Osteocyte (in vitro differentiated cells): ENCODE measurements around the gene NFAT5. TPM values are rescaled to one million over a fixed set of nuclear protein-coding genes. Genes with fewer than 3 reads are reported as not detected.
A peak's percentile ranks its signal among the peaks of the same experiment; 100 is the strongest.

ENCODE experiments used
- DNase-seq: peaks from one replicate; pipeline ENCODE4 v3.0.0; 2021; ENCODE audit warnings: mixed read lengths; ENCODE audit not compliant: unreplicated experiment; ENCODE audit errors: extremely low spot score
- H3K27ac Mint-ChIP-seq: one replicate; pipeline ENCODE4 v1.8.0; 2021; ENCODE audit warnings: mild to moderate bottlenecking, mixed read lengths; ENCODE audit not compliant: unreplicated experiment
- H3K27me3 Mint-ChIP-seq: one replicate; pipeline ENCODE4 v1.8.0; 2021; ENCODE audit warnings: mixed read lengths; ENCODE audit not compliant: unreplicated experiment
- H3K36me3 Mint-ChIP-seq: one replicate; pipeline ENCODE4 v1.8.0; 2021; ENCODE audit warnings: mixed read lengths; ENCODE audit not compliant: unreplicated experiment
- H3K4me1 Mint-ChIP-seq: one replicate; pipeline ENCODE4 v1.8.0; 2021; ENCODE audit warnings: mixed read lengths; ENCODE audit not compliant: unreplicated experiment
- H3K4me3 Mint-ChIP-seq: one replicate; pipeline ENCODE4 v1.8.0; 2021; ENCODE audit warnings: mild to moderate bottlenecking, moderate library complexity, mixed read lengths; ENCODE audit not compliant: unreplicated experiment
- H3K9me3 Mint-ChIP-seq: one replicate; pipeline ENCODE4 v1.8.0; 2021; ENCODE audit warnings: mixed read lengths; ENCODE audit not compliant: unreplicated experiment
- CTCF ChIP-seq: fragments of 200-600 bp; sonication (generic); IDR thresholded peaks from 2 replicates; pipeline ENCODE4 v1.5.0; 2021; ENCODE audit warnings: antibody characterized with exemption, mild to moderate bottlenecking, moderate library complexity
- total RNA-seq: library from RNA; stranded (reverse); gene quantifications from 2 replicates; pipeline ENCODE4 v1.2.1, GENCODE V29; 2021

The NFAT5 gene
- total RNA-seq, 1 donor from 2014 or later, result 55.0 TPM

DNA sequence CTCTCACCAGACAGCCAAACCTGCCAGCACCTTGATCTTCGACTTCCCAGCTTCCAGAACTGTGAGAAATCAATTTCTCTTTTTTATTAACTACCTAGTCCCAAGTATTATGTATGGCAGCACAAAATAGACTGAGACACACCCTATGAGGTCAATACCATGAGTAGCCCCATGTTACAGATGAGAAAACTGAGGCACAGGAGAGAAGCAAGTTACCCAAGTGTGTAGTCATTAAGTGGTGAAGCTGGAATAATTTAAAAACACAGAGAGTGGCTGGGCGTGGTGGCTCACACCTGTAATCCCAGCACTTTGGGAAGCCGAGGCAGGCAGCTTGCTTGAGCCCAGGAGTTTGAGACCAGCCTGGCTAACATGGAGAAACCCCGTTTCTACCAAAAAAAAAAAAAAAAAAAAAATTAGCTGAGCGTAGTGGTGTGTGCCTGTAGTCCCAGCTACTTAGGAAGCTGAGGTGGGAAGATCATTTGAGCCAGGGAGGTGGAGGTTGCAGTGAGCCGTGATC lies 155.7 kb downstream of the NFAT5 start:
- TF ChIP-seq CTCF, result no peak
- Mint-ChIP-seq H3K4me3 (no peak overlapping the region), H3K36me3 (peaks cover 28% of the 10 kb centered on the region), H3K9me3 (no peaks in the 10 kb centered on the region), H3K27ac (no peak overlapping the region), H3K4me1 (peaks cover 42% of the 10 kb centered on the region), H3K27me3 (no peaks in the 10 kb centered on the region)
- no peak for DNase-seq

DNA sequence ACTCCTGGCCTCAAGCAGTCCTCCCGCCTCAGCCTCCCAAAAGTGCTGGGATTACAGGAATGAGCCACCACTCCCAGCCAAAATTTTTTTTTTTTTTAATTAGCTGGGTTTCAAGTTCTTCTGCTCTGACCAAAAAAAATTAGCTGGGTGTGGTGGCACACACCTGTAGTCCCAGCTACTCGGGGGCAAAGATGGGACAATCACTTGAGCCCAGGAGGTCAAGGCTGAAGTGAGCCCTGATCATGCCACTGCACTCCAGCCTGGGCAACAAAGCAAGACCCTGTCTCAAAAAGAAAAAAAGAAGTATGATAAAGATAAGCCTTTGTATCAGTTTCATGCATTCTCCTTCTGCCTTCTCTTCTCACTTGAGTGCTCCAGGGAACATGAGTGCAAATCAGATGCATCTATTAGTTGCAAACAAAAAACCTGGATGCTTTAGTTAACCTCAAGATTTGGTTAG lies 158.7 kb downstream of the NFAT5 start:
- no peaks in the 10 kb centered on the region for H3K27me3 Mint-ChIP-seq
- no peak for DNase-seq
- no peaks in the 10 kb centered on the region for H3K9me3 Mint-ChIP-seq
- H3K4me1 Mint-ChIP-seq, result peaks cover 61% of the 10 kb centered on the region
- peak overlapping the region; percentile 100 for H3K27ac Mint-ChIP-seq
- H3K36me3 Mint-ChIP-seq, result peaks cover 11% of the 10 kb centered on the region
- peak overlapping the region; percentile 98 for H3K4me3 Mint-ChIP-seq
- TF ChIP-seq CTCF, result no peak

GRCh38 chr16:69724981-69725479 lies 159.3 kb downstream of the NFAT5 start:
- peak overlapping the region; percentile 100 for H3K27ac Mint-ChIP-seq
- no peaks in the 10 kb centered on the region for H3K9me3 Mint-ChIP-seq
- DNase-seq, result no peak
- peaks cover 11% of the 10 kb centered on the region for H3K36me3 Mint-ChIP-seq
- H3K4me1 Mint-ChIP-seq, result peaks cover 61% of the 10 kb centered on the region
- no peaks in the 10 kb centered on the region for H3K27me3 Mint-ChIP-seq
- TF ChIP-seq CTCF, result no peak
- peak overlapping the region; percentile 98 for H3K4me3 Mint-ChIP-seq

DNA sequence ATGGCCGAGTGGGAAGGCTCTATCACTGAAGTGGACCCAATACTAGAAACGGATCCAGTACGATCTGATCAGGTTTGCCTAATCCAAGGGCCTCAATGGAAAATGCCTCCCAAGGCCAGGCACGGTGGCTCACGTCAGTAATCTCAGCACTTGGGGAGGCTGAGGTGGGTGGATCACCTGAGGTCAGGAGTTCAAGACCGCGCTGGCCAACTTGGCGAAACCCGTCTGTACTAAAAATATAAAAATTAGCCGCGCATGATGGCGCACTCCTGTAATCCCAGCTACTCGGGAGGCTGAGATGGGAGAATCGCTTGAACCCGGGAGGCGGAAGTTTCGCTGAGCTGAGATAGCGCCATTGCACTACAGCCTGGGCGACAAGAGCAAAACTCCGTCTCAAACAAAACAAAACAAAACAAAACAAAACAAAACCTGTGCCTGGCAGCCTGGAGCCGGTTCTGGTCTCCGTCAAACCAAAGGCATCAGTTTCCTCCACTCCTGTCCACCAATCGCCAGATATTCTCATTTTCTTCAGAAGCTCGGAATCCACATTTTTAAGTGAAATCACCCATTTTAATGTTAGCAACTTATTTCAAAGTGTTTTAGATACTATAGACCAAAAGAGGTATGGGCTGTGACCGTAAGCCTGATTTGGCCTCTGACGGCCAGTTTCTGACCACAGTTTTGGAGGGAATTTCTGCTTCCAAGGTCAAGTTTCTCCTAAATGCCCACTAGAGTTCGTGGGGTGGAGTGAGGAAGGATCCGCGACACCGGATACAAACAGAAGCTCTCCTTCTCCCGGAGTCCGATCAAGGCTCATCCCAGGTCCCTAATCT lies 159.9 kb downstream of the NFAT5 start:
- Mint-ChIP-seq H3K27me3 (no peaks in the 10 kb centered on the region), H3K9me3 (no peaks in the 10 kb centered on the region), H3K27ac (peak overlapping the region; percentile 100), H3K4me1 (peaks cover 58% of the 10 kb centered on the region), H3K36me3 (peaks cover 11% of the 10 kb centered on the region), H3K4me3 (peak overlapping the region; percentile 98)
- TF ChIP-seq CTCF, result no peak
- DNase-seq, result no peak
